Measurements from ENCODE around the gene PTGS2. TPM values are rescaled to one million over a fixed set of nuclear protein-coding genes. Genes with fewer than 3 reads are reported as not detected.

PTGS2 gene
- total RNA-seq, 1 donor from 2014 or later: 11.5 TPM

DNA sequence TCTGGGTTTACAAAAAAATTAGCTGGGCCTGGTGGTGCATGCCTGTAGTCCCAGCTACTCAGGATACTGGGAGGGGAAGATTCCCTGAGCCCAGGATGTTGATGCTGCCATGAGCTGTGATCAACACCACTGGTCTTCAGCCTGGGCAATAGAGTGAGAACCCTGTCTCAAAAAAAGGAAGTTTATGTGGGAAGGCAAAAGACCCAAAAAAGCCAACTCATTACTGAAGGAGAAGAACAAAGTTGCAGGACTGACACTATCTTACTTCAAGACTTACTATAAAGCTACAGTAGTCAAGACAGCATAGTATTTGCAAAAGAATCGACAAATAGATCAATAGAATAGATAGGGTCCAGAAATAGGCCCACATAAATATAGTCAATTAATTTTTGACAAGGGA, 9.2 kb upstream of the PTGS2 start:
- H3K27me3 ChIP-seq: no peaks in the 10 kb centered on the region
- no peaks in the 10 kb centered on the region for H3K9me3 ChIP-seq
- no peak overlapping the region for H3K4me3 ChIP-seq
- H3K36me3 ChIP-seq: no peaks in the 10 kb centered on the region
- TF ChIP-seq, protein P1, sequence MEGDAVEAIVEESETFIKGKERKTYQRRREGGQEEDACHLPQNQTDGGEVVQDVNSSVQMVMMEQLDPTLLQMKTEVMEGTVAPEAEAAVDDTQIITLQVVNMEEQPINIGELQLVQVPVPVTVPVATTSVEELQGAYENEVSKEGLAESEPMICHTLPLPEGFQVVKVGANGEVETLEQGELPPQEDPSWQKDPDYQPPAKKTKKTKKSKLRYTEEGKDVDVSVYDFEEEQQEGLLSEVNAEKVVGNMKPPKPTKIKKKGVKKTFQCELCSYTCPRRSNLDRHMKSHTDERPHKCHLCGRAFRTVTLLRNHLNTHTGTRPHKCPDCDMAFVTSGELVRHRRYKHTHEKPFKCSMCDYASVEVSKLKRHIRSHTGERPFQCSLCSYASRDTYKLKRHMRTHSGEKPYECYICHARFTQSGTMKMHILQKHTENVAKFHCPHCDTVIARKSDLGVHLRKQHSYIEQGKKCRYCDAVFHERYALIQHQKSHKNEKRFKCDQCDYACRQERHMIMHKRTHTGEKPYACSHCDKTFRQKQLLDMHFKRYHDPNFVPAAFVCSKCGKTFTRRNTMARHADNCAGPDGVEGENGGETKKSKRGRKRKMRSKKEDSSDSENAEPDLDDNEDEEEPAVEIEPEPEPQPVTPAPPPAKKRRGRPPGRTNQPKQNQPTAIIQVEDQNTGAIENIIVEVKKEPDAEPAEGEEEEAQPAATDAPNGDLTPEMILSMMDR (IDR thresholded peaks at IDR 0.05): no peak
- TF ChIP-seq POLR2A (IDR thresholded peaks at IDR 0.05) (no peak), POLR2AphosphoS5 (IDR thresholded peaks at IDR 0.05; ENCODE audit: insufficient read depth in 1 of 2, low read depth in 1 of 2) (no peak)
- DNase-seq (ENCODE audit: extremely low spot score in 2 of 2): no peak
- intact Hi-C loops (cut with DNase I): no loop called here
- no peak overlapping the region for H3K27ac ChIP-seq
- H3K4me1 ChIP-seq: no peaks in the 10 kb centered on the region

- Histone ChIP-seq H3K27ac (no peak overlapping the region), H3K4me1 (no peaks in the 10 kb centered on the region), H3K9me3 (no peaks in the 10 kb centered on the region), H3K4me3 (no peak overlapping the region), H3K36me3 (no peaks in the 10 kb centered on the region), H3K27me3 (no peaks in the 10 kb centered on the region)
- TF ChIP-seq POLR2AphosphoS5 (IDR thresholded peaks at IDR 0.05; ENCODE audit: insufficient read depth in 1 of 2, low read depth in 1 of 2): no peak
- no peak for TF ChIP-seq POLR2A (IDR thresholded peaks at IDR 0.05)
- TF ChIP-seq, protein P1 (IDR thresholded peaks at IDR 0.05): no peak
- no peak for DNase-seq (ENCODE audit: extremely low spot score in 2 of 2)
- intact Hi-C loops (cut with DNase I): no loop called here
Measured at GRCh38 chr1:186683652-186684410, 3.6 kb upstream of the PTGS2 start.

DNA sequence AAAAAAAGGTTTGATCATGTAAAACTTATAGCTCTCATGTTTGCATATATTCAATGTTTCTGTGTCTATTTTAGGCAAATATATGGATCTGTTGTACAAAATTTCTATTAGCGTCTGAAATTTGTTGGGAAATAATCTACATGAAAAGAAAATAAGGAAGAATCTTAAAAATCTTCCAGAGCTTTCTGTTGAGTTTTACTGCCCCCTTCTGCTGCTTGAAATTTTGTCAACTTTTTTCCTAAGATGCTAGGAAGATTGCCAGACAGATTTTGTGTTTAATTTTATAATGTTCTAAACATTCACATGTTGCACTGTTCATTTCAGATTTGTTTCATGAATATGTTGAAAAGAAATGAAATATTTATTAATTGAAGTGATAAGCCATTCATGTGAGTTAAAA, 2.5 kb upstream of the PTGS2 start:
- no peaks in the 10 kb centered on the region for H3K36me3 ChIP-seq
- peak overlapping the region; percentile 32 for H3K27ac ChIP-seq
- intact Hi-C loops (cut with DNase I): no loop called here
- TF ChIP-seq POLR2AphosphoS5 (IDR thresholded peaks at IDR 0.05; ENCODE audit: insufficient read depth in 1 of 2, low read depth in 1 of 2) (peak in 1 of 2 donors; percentile 28), POLR2A (IDR thresholded peaks at IDR 0.05) (no peak)
- no peaks in the 10 kb centered on the region for H3K9me3 ChIP-seq
- no peak for DNase-seq (ENCODE audit: extremely low spot score in 2 of 2)
- no peaks in the 10 kb centered on the region for H3K4me1 ChIP-seq
- H3K27me3 ChIP-seq: no peaks in the 10 kb centered on the region
- H3K4me3 ChIP-seq: no peak overlapping the region

- Histone ChIP-seq H3K36me3 (no peaks in the 10 kb centered on the region), H3K4me1 (no peaks in the 10 kb centered on the region), H3K9me3 (no peaks in the 10 kb centered on the region), H3K4me3 (peak overlapping the region in 1 of 2 donors; percentile 59), H3K27me3 (no peaks in the 10 kb centered on the region), H3K27ac (peak overlapping the region; percentile 32)
- TF ChIP-seq POLR2A (IDR thresholded peaks at IDR 0.05): no peak
- TF ChIP-seq, protein P1 (IDR thresholded peaks at IDR 0.05): no peak
- no peak for TF ChIP-seq POLR2AphosphoS5 (IDR thresholded peaks at IDR 0.05; ENCODE audit: insufficient read depth in 1 of 2, low read depth in 1 of 2)
- intact Hi-C loops (cut with DNase I): no loop called here
- no peak for DNase-seq (ENCODE audit: extremely low spot score in 2 of 2)
Measured at GRCh38 chr1:186681801-186682200, 1.6 kb upstream of the PTGS2 start.

GRCh38 chr1:186681121-186681520, 898 bp upstream of the PTGS2 start:
- TF ChIP-seq POLR2AphosphoS5 (IDR thresholded peaks at IDR 0.05; ENCODE audit: insufficient read depth in 1 of 2, low read depth in 1 of 2): no peak
- intact Hi-C loops (cut with DNase I): no loop called here

GRCh38 chr1:186679924-186680244, 339 bp downstream of the PTGS2 start:
- Histone ChIP-seq H3K9me3 (no peaks in the 10 kb centered on the region), H3K4me1 (no peaks in the 10 kb centered on the region), H3K27me3 (no peaks in the 10 kb centered on the region), H3K4me3 (peak overlapping the region; percentile 59 to 74), H3K27ac (peak overlapping the region; percentile 80), H3K36me3 (peaks cover 0 to 8% of the 10 kb centered on the region in 2 donors)
- intact Hi-C loops (cut with DNase I): no loop called here
- DNase-seq (ENCODE audit: extremely low spot score in 2 of 2): no peak
- TF ChIP-seq POLR2A (IDR thresholded peaks at IDR 0.05) (no peak), POLR2AphosphoS5 (IDR thresholded peaks at IDR 0.05; ENCODE audit: insufficient read depth in 1 of 2, low read depth in 1 of 2) (no peak)
- TF ChIP-seq, protein P1 (IDR thresholded peaks at IDR 0.05): no peak

More at GRCh38 chr1:186681121-186681520, 898 bp upstream of the PTGS2 start:
- peak overlapping the region; percentile 59 to 74 for H3K4me3 ChIP-seq
- no peaks in the 10 kb centered on the region for H3K9me3 ChIP-seq
- DNase-seq (ENCODE audit: extremely low spot score in 2 of 2): no peak
- H3K27me3 ChIP-seq: no peaks in the 10 kb centered on the region
- no peaks in the 10 kb centered on the region for H3K4me1 ChIP-seq
- H3K36me3 ChIP-seq: peaks cover 0 to 4% of the 10 kb centered on the region in 2 donors
- H3K27ac ChIP-seq: peak overlapping the region; percentile 80

Data from vagina (tissue), 2 donors.